WTC11 (cell line): ENCODE measurements around the gene CACNA1C. TPM values are rescaled to one million over a fixed set of nuclear protein-coding genes. Genes with fewer than 3 reads are reported as not detected.

Source experiments
- ATAC-seq: fragments of 200-7000 bp; cut with Tn5 transposase; 2 replicates; pipeline ENCODE4 v1.10.0; 2021; ENCODE audit warnings: mild to moderate bottlenecking, moderate library complexity
- CTCF ChIA-PET: fragments of 300-600 bp; sonication (Branson Sonifier 250); formaldehyde crosslinking; loops from one replicate; lab custom pipeline; 2021; ENCODE audit warnings: antibody characterized with exemption; lab: Charles Lee
- POLR2A ChIA-PET: fragments of 350-600 bp; sonication (Branson Sonifier 250); formaldehyde crosslinking; loops from one replicate; lab custom pipeline; 2021; ENCODE audit warnings: antibody characterized with exemption; lab: Charles Lee
- DNase-seq: peaks from one replicate; pipeline ENCODE4 v3.0.0; 2021; ENCODE audit warnings: low spot score
- H3K27ac Mint-ChIP-seq: 2 replicates; pipeline ENCODE4 v1.8.0; 2021; ENCODE audit warnings: mixed read lengths
- H3K27me3 Mint-ChIP-seq: 2 replicates; pipeline ENCODE4 v1.8.0; 2021; ENCODE audit warnings: low read depth, mild to moderate bottlenecking, moderate library complexity, mixed read lengths
- H3K36me3 Mint-ChIP-seq: 2 replicates; pipeline ENCODE4 v1.8.0; 2021; ENCODE audit warnings: mixed read lengths
- H3K4me1 Mint-ChIP-seq: 2 replicates; pipeline ENCODE4 v1.8.0; 2022; ENCODE audit warnings: mixed read lengths
- H3K4me3 Mint-ChIP-seq: 2 replicates; pipeline ENCODE4 v1.8.0; 2021; ENCODE audit warnings: mild to moderate bottlenecking, moderate library complexity, mixed read lengths
- H3K9me3 Mint-ChIP-seq: 2 replicates; pipeline ENCODE4 v1.8.0; 2021; ENCODE audit warnings: mixed read lengths
- ATF1 ChIP-seq: sonication (generic); formaldehyde crosslinking; IDR thresholded peaks from 2 replicates; pipeline ENCODE4 v1.8.1; 2023; ENCODE audit warnings: mild to moderate bottlenecking, moderate library complexity, missing genetic modification reagents
- EMX1 ChIP-seq: fragments of 250-450 bp; sonication (Bioruptor Pico); IDR thresholded peaks from 2 replicates; pipeline ENCODE4 v1.8.0; 2021; ENCODE audit warnings: mild to moderate bottlenecking
- ESRRA ChIP-seq: sonication (generic); formaldehyde crosslinking; IDR thresholded peaks from 2 replicates; pipeline ENCODE4 v1.8.1; 2022; ENCODE audit warnings: mild to moderate bottlenecking, missing genetic modification reagents, borderline replicate concordance
- ETV6 ChIP-seq: sonication (generic); formaldehyde crosslinking; IDR thresholded peaks from 2 replicates; pipeline ENCODE4 v1.8.1; 2022; ENCODE audit warnings: mild to moderate bottlenecking, missing genetic modification reagents
- GTF2I ChIP-seq: fragments of 250-450 bp; sonication (Bioruptor Pico); conservative IDR thresholded peaks from 2 replicates; pipeline ENCODE4 v1.4.0; 2021; ENCODE audit warnings: mild to moderate bottlenecking
- HMGA2 ChIP-seq: fragments of 250-450 bp; sonication (Bioruptor Pico); IDR thresholded peaks from 2 replicates; pipeline ENCODE4 v1.4.0; 2021; ENCODE audit warnings: mild to moderate bottlenecking, moderate library complexity
- MYBL2 ChIP-seq: sonication (generic); formaldehyde crosslinking; IDR thresholded peaks from 2 replicates; pipeline ENCODE4 v1.8.1; 2023; ENCODE audit warnings: mild to moderate bottlenecking, moderate library complexity, missing genetic modification reagents
- NR3C1 ChIP-seq: sonication (generic); formaldehyde crosslinking; conservative IDR thresholded peaks from 2 replicates; pipeline ENCODE4 v1.8.1; 2023; ENCODE audit warnings: low read depth, mild to moderate bottlenecking, missing genetic modification reagents
- PRRX2 ChIP-seq: fragments of 250-450 bp; sonication (Bioruptor Pico); IDR thresholded peaks from 2 replicates; pipeline ENCODE4 v1.8.0; 2021; ENCODE audit warnings: mild to moderate bottlenecking
- SOX15 ChIP-seq: fragments of 250-450 bp; sonication (Bioruptor Pico); IDR thresholded peaks from 2 replicates; pipeline ENCODE4 v1.9.0; 2021; ENCODE audit warnings: mild to moderate bottlenecking
- TEAD4 ChIP-seq: sonication (generic); formaldehyde crosslinking; IDR thresholded peaks from 2 replicates; pipeline ENCODE4 v1.8.0; 2022; ENCODE audit warnings: mild to moderate bottlenecking, missing genetic modification reagents
- TP53 ChIP-seq: sonication (generic); formaldehyde crosslinking; IDR thresholded peaks from 2 replicates; pipeline ENCODE4 v1.8.1; 2023; ENCODE audit warnings: mild to moderate bottlenecking, missing genetic modification reagents
- total RNA-seq: library from RNA; stranded (reverse); gene quantifications from 3 replicates; pipeline ENCODE4 v1.2.3, GENCODE V29; 2021
- TF ChIP-seq, protein P1 (sequence below): sonication (generic); formaldehyde crosslinking; IDR thresholded peaks from 2 replicates; pipeline ENCODE4 v1.8.0; 2023; ENCODE audit warnings: mild to moderate bottlenecking, missing genetic modification reagents
- TF ChIP-seq, protein P2 (sequence below): sonication (generic); formaldehyde crosslinking; IDR thresholded peaks from 2 replicates; pipeline ENCODE4 v1.8.1; 2023; ENCODE audit warnings: mild to moderate bottlenecking, missing genetic modification reagents
- TF ChIP-seq, protein P3 (sequence below): fragments of 250-450 bp; sonication (Bioruptor Pico); IDR thresholded peaks from 2 replicates; pipeline ENCODE4 v1.8.0; 2021; ENCODE audit warnings: mild to moderate bottlenecking
- TF ChIP-seq, protein P4 (sequence below): sonication (generic); formaldehyde crosslinking; IDR thresholded peaks from 2 replicates; pipeline ENCODE4 v1.8.1; 2022; ENCODE audit warnings: missing genetic modification reagents, borderline replicate concordance
- TF ChIP-seq, protein P5 (sequence below): sonication (generic); formaldehyde crosslinking; IDR thresholded peaks from 2 replicates; pipeline ENCODE4 v1.8.1; 2023; ENCODE audit warnings: mild to moderate bottlenecking, missing genetic modification reagents, moderate library complexity

CACNA1C gene
- total RNA-seq, 1 experiment from 2014 or later = 1.7 TPM

DNA sequence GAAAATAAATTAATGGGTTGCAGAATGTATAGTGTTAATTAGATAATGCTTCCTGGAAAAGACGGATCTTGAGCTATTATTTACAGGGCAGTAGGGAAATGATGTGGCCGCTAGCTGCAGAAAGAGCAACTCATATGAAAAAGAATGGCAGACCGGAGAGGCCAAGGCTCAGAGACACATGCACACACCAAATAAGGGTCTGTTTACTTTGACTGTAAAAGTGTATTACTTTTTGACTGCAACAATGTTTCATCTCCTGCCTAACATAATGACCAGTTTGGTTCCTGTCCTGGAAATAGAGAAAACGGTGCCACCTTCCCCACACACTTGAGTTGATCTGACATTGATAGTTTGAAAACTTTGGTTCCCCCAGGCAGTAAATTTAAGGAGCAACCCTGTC, 290.9 kb downstream of the CACNA1C start:
- H3K27me3 Mint-ChIP-seq = no peaks in the 10 kb centered on the region
- TF ChIP-seq TEAD4 = no peak
- TF ChIP-seq, protein P1, sequence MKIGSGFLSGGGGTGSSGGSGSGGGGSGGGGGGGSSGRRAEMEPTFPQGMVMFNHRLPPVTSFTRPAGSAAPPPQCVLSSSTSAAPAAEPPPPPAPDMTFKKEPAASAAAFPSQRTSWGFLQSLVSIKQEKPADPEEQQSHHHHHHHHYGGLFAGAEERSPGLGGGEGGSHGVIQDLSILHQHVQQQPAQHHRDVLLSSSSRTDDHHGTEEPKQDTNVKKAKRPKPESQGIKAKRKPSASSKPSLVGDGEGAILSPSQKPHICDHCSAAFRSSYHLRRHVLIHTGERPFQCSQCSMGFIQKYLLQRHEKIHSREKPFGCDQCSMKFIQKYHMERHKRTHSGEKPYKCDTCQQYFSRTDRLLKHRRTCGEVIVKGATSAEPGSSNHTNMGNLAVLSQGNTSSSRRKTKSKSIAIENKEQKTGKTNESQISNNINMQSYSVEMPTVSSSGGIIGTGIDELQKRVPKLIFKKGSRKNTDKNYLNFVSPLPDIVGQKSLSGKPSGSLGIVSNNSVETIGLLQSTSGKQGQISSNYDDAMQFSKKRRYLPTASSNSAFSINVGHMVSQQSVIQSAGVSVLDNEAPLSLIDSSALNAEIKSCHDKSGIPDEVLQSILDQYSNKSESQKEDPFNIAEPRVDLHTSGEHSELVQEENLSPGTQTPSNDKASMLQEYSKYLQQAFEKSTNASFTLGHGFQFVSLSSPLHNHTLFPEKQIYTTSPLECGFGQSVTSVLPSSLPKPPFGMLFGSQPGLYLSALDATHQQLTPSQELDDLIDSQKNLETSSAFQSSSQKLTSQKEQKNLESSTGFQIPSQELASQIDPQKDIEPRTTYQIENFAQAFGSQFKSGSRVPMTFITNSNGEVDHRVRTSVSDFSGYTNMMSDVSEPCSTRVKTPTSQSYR (CRISPR knock-in tag) = no peak
- TF ChIP-seq ATF1 (CRISPR knock-in tag) = no peak
- TF ChIP-seq ESRRA (CRISPR knock-in tag) = no peak
- TF ChIP-seq, protein P2, sequence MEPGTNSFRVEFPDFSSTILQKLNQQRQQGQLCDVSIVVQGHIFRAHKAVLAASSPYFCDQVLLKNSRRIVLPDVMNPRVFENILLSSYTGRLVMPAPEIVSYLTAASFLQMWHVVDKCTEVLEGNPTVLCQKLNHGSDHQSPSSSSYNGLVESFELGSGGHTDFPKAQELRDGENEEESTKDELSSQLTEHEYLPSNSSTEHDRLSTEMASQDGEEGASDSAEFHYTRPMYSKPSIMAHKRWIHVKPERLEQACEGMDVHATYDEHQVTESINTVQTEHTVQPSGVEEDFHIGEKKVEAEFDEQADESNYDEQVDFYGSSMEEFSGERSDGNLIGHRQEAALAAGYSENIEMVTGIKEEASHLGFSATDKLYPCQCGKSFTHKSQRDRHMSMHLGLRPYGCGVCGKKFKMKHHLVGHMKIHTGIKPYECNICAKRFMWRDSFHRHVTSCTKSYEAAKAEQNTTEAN (CRISPR knock-in tag) = no peak
- TF ChIP-seq, protein P3, sequence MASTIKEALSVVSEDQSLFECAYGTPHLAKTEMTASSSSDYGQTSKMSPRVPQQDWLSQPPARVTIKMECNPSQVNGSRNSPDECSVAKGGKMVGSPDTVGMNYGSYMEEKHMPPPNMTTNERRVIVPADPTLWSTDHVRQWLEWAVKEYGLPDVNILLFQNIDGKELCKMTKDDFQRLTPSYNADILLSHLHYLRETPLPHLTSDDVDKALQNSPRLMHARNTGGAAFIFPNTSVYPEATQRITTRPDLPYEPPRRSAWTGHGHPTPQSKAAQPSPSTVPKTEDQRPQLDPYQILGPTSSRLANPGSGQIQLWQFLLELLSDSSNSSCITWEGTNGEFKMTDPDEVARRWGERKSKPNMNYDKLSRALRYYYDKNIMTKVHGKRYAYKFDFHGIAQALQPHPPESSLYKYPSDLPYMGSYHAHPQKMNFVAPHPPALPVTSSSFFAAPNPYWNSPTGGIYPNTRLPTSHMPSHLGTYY (CRISPR knock-in tag) = no peak
- no peak for TF ChIP-seq EMX1 (CRISPR knock-in tag)
- no peak for TF ChIP-seq HMGA2 (CRISPR knock-in tag)
- TF ChIP-seq ETV6 (CRISPR knock-in tag) = no peak
- TF ChIP-seq MYBL2 (CRISPR knock-in tag) = no peak
- TF ChIP-seq PRRX2 (CRISPR knock-in tag) = no peak
- TF ChIP-seq, protein P4, sequence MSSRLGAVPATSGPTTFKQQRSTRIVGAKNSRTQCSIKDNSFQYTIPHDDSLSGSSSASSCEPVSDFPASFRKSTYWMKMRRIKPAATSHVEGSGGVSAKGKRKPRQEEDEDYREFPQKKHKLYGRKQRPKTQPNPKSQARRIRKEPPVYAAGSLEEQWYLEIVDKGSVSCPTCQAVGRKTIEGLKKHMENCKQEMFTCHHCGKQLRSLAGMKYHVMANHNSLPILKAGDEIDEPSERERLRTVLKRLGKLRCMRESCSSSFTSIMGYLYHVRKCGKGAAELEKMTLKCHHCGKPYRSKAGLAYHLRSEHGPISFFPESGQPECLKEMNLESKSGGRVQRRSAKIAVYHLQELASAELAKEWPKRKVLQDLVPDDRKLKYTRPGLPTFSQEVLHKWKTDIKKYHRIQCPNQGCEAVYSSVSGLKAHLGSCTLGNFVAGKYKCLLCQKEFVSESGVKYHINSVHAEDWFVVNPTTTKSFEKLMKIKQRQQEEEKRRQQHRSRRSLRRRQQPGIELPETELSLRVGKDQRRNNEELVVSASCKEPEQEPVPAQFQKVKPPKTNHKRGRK (CRISPR knock-in tag) = no peak
- TF ChIP-seq, all 79 proteins: peak for 0
- no peak for DNase-seq
- POLR2A ChIA-PET = no interaction called here
- Mint-ChIP-seq H3K27ac (no peak overlapping the region; the same call in 1 of the 2 replicates), H3K36me3 (no peaks in the 10 kb centered on the region), H3K4me3 (no peak overlapping the region), H3K9me3 (no peaks in the 10 kb centered on the region), H3K4me1 (peaks cover 22% of the 10 kb centered on the region)
- no peak for ATAC-seq
- CTCF ChIA-PET = interaction anchor here (1.5 kb wide), 1 partner anchor 52 kb away, joined by 3 read pairs; no protein-coding TSS in a partner anchor

DNA sequence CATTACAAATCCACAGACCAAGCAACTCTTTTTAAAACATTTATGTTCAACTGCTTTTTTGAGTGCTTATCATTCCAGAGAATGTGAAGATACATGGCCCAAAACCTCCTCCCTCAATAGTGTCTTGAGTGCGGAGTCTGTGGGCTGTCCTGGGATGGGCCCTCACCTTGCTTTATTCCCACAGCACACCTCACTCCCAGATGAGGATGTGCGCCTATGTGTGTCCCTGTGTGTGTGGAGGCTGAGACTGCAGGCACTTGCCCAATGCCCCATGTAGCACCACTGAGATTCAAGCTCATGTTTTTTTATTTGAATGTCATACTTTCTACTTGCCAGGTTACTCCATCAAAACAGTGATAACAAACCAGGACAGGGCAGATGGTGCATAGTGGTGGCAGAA, 291.7 kb downstream of the CACNA1C start:
- DNase-seq (no peak), ATAC-seq (peak; percentile 39)
- CTCF ChIA-PET = interaction anchor here (1.1 to 1.5 kb wide), 5 partner anchors 10 to 287 kb away, joined by 3 to 4 read pairs (median 3); no protein-coding TSS in a partner anchor
- Mint-ChIP-seq H3K9me3 (no peaks in the 10 kb centered on the region), H3K27ac (no peak overlapping the region), H3K27me3 (no peaks in the 10 kb centered on the region), H3K36me3 (no peaks in the 10 kb centered on the region), H3K4me3 (no peak overlapping the region), H3K4me1 (peaks cover 22% of the 10 kb centered on the region)
- TF ChIP-seq GTF2I (CRISPR knock-in tag) = no peak
- TF ChIP-seq, protein P5, sequence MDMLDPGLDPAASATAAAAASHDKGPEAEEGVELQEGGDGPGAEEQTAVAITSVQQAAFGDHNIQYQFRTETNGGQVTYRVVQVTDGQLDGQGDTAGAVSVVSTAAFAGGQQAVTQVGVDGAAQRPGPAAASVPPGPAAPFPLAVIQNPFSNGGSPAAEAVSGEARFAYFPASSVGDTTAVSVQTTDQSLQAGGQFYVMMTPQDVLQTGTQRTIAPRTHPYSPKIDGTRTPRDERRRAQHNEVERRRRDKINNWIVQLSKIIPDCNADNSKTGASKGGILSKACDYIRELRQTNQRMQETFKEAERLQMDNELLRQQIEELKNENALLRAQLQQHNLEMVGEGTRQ = no peak
- POLR2A ChIA-PET = no interaction called here

DNA sequence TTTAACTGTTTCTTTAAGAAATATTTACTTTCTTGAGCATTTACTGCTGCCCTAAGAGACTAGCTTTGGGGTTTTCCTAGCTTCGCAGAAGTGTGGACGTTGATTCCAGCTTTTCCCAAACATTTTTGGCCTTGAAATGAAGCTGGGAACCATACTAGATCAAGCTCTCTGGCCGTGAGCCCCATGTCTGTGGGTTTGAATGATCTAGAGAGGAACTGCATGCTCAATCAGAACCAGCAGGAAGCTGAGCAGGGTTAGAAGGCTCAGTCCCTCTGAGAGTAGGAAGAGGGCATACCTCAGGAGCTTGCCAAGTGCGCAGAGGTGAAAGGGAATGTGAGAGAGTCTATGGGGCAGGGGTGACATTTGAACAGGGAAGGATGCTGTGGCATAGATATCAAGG, 292.1 kb downstream of the CACNA1C start:
- no peak for DNase-seq
- ChIA-PET CTCF (interaction anchor here (1.1 to 1.5 kb wide), 5 partner anchors 9 to 288 kb away, joined by 3 to 4 read pairs (median 3); no protein-coding TSS in a partner anchor), POLR2A (no interaction called here)
- Mint-ChIP-seq H3K9me3 (no peaks in the 10 kb centered on the region), H3K4me1 (peaks cover 22% of the 10 kb centered on the region), H3K36me3 (no peaks in the 10 kb centered on the region)
- TF ChIP-seq NR3C1 (CRISPR knock-in tag) (no peak), TP53 (no peak), SOX15 (no peak)
- TF ChIP-seq, all 79 proteins: peak for 0
- ATAC-seq = peak; percentile 23; the same call in 1 of the 2 replicates
- Mint-ChIP-seq H3K27me3 (no peaks in the 10 kb centered on the region), H3K27ac (no peak overlapping the region), H3K4me3 (no peak overlapping the region)
